Liver (tissue), 9 donors: ENCODE data around the gene MSI2. TPM values are rescaled to one million over a fixed set of nuclear protein-coding genes. Genes with fewer than 3 reads are reported as not detected.

Source experiments
- DNase-seq: peaks from one replicate; pipeline ENCODE4 v3.0.0-alpha.2; 2017; ENCODE audit warnings: low spot score
- H3K27ac ChIP-seq, 2 donors: one replicate each; pipeline ENCODE4 v1.7.0; 2013; ENCODE audit warnings: inconsistent platforms in 2 of 2, low read length in 2 of 2, control low read depth in 1 of 2, low read depth in 1 of 2, mild to moderate bottlenecking in 1 of 2
- H3K27me3 ChIP-seq, 4 donors: one replicate each; pipeline versions ENCODE4 v1.6.1 to v1.7.0; 2013; ENCODE audit warnings: low read length in 3 of 4, inconsistent platforms in 1 of 4, mild to moderate bottlenecking in 1 of 4, moderate library complexity in 1 of 4; ENCODE audit not compliant: control insufficient read depth in 4 of 4, insufficient read depth in 4 of 4
- H3K36me3 ChIP-seq, 4 donors: one replicate each; pipeline versions ENCODE4 v1.6.1 to v1.7.0; 2013; ENCODE audit warnings: low read length in 3 of 4, mild to moderate bottlenecking in 3 of 4, low read depth in 1 of 4, moderate library complexity in 1 of 4; ENCODE audit not compliant: control insufficient read depth in 4 of 4, insufficient read depth in 3 of 4
- H3K4me1 ChIP-seq, 4 donors: one replicate each; pipeline versions ENCODE4 v1.6.1 to v1.7.0; 2013; ENCODE audit warnings: low read length in 3 of 4, mild to moderate bottlenecking in 3 of 4, moderate library complexity in 1 of 4; ENCODE audit not compliant: control insufficient read depth in 4 of 4, insufficient read depth in 4 of 4
- H3K4me3 ChIP-seq, 3 donors: one replicate each; pipeline versions ENCODE4 v1.6.1 to v1.7.0; 2013; ENCODE audit warnings: low read length in 3 of 3, control low read depth in 1 of 3, low read depth in 1 of 3, mild to moderate bottlenecking in 1 of 3
- H3K9ac ChIP-seq, 2 donors: one replicate each; pipeline ENCODE4 v1.7.0; 2013; ENCODE audit warnings: low read length in 2 of 2, mild to moderate bottlenecking in 2 of 2, moderate library complexity in 2 of 2, control low read depth in 1 of 2, low read depth in 1 of 2
- H3K9me3 ChIP-seq, 4 donors: one replicate each; pipeline versions ENCODE4 v1.6.1 to v1.7.0; 2013; ENCODE audit warnings: low read length in 3 of 4; ENCODE audit not compliant: control insufficient read depth in 4 of 4
- EGR1 ChIP-seq, 2 donors: IDR thresholded peaks; 2 replicates each; pipeline ENCODE4 v1.6.1; 2016 to 2018; ENCODE audit warnings: antibody characterized with exemption in 2 of 2, low read depth in 2 of 2
- FOXA1 ChIP-seq: IDR thresholded peaks from 2 replicates; pipeline ENCODE4 v1.6.1; 2016; ENCODE audit warnings: antibody characterized with exemption
- FOXA2 ChIP-seq: IDR thresholded peaks from 2 replicates; pipeline ENCODE4 v1.6.1; 2016; ENCODE audit warnings: antibody characterized with exemption
- GABPA ChIP-seq, 2 donors: IDR thresholded peaks in 1 of 2; conservative IDR thresholded peaks in 1 of 2; 2 replicates each; pipeline ENCODE4 v1.6.1; 2016; ENCODE audit warnings: antibody characterized with exemption in 2 of 2, mild to moderate bottlenecking in 1 of 2, moderate library complexity in 1 of 2
- HNF4A ChIP-seq, 2 donors: conservative IDR thresholded peaks; 2 replicates each; pipeline ENCODE4 v1.6.1; 2016; ENCODE audit warnings: antibody characterized with exemption in 2 of 2, mild to moderate bottlenecking in 2 of 2
- HNF4G ChIP-seq: IDR thresholded peaks from 2 replicates; pipeline ENCODE4 v1.6.1; 2016; ENCODE audit warnings: antibody characterized with exemption
- JUND ChIP-seq, 2 donors: IDR thresholded peaks; 2 replicates each; pipeline ENCODE4 v1.6.1; 2016; ENCODE audit warnings: antibody characterized with exemption in 2 of 2
- MAX ChIP-seq: IDR thresholded peaks from 2 replicates; pipeline ENCODE4 v1.6.1; 2016; ENCODE audit warnings: antibody characterized with exemption
- NR2F2 ChIP-seq: IDR thresholded peaks from 2 replicates; pipeline ENCODE4 v1.6.1; 2016; ENCODE audit warnings: antibody characterized with exemption
- RAD21 ChIP-seq, 2 donors: IDR thresholded peaks; 2 replicates each; pipeline ENCODE4 v1.6.1; 2016; ENCODE audit warnings: antibody characterized with exemption in 2 of 2, mild to moderate bottlenecking in 2 of 2
- REST ChIP-seq: IDR thresholded peaks from 2 replicates; pipeline ENCODE4 v1.6.1; 2016; ENCODE audit warnings: antibody characterized with exemption, mild to moderate bottlenecking
- RXRA ChIP-seq, 2 donors: IDR thresholded peaks; 2 replicates each; pipeline ENCODE4 v1.6.1; 2017 to 2018; ENCODE audit warnings: antibody characterized with exemption in 2 of 2, mild to moderate bottlenecking in 1 of 2
- SP1 ChIP-seq: IDR thresholded peaks from 2 replicates; pipeline ENCODE4 v1.6.1; 2018; ENCODE audit warnings: antibody characterized with exemption, mild to moderate bottlenecking
- TAF1 ChIP-seq: conservative IDR thresholded peaks from 2 replicates; pipeline ENCODE4 v1.6.1; 2016; ENCODE audit warnings: antibody characterized with exemption, mild to moderate bottlenecking
- YY1 ChIP-seq: IDR thresholded peaks from 2 replicates; pipeline ENCODE4 v1.6.1; 2016; ENCODE audit warnings: antibody characterized with exemption, mild to moderate bottlenecking
- WGBS: extraction: QIAGEN DNeasy Blood & Tissue Kit; methylation state at CpG from one replicate; pipeline ENCODE4 v1.1.7; 2013; 5-methylcytosine and 5-hydroxymethylcytosine counted together
- polyA plus RNA-seq, 2 donors: library from polyadenylated mRNA; stranded (reverse) in 1 of 2; unstranded in 1 of 2; fragments of 200-250 nt in 1 of 2; fragments of >200 nt in 1 of 2; fragmentation: Nextera tagmentation in 1 of 2; extraction: Ambion mirVana in 1 of 2; gene quantifications; one replicate each; pipeline versions ENCODE4 v1.2.1 to v1.2.3, GENCODE V29; 2013 to 2015
- total RNA-seq, 2 donors: library from RNA; depleted of rRNA; stranded (reverse); fragments of >200 nt; gene quantifications; one replicate each; pipeline ENCODE4 v1.2.3, GENCODE V29; 2014
- TF ChIP-seq, protein P1 (sequence below): IDR thresholded peaks from 2 replicates; pipeline ENCODE4 v1.6.1; 2016; ENCODE audit warnings: antibody characterized with exemption
- TF ChIP-seq, protein P2 (sequence below): IDR thresholded peaks from 2 replicates; pipeline ENCODE4 v1.6.1; 2016; ENCODE audit warnings: antibody characterized with exemption
- donor health status: healthy.
- donor health status: healthy.
- donor health status: healthy.
- donor health status: healthy.
- donor health status: healthy.

MSI2 gene
- total and polyA plus RNA-seq, 4 donors = 5.7 to 15.6 (median 9.2) TPM

- TF ChIP-seq NR2F2 (no peak), YY1 (no peak), TAF1 (no peak), JUND (IDR thresholded peaks at IDR 0.05) (no peak), EGR1 (IDR thresholded peaks at IDR 0.05; ENCODE audit: low read depth in 2 of 2) (no peak), REST (no peak), GABPA (IDR thresholded peaks at IDR 0.05 in 1 of 2, conservative IDR thresholded peaks at IDR 0.05 in 1 of 2) (no peak), FOXA2 (no peak), MAX (no peak), SP1 (no peak), HNF4A (conservative IDR thresholded peaks at IDR 0.05) (no peak), FOXA1 (no peak), RXRA (IDR thresholded peaks at IDR 0.05) (no peak)
- TF ChIP-seq, protein P1, sequence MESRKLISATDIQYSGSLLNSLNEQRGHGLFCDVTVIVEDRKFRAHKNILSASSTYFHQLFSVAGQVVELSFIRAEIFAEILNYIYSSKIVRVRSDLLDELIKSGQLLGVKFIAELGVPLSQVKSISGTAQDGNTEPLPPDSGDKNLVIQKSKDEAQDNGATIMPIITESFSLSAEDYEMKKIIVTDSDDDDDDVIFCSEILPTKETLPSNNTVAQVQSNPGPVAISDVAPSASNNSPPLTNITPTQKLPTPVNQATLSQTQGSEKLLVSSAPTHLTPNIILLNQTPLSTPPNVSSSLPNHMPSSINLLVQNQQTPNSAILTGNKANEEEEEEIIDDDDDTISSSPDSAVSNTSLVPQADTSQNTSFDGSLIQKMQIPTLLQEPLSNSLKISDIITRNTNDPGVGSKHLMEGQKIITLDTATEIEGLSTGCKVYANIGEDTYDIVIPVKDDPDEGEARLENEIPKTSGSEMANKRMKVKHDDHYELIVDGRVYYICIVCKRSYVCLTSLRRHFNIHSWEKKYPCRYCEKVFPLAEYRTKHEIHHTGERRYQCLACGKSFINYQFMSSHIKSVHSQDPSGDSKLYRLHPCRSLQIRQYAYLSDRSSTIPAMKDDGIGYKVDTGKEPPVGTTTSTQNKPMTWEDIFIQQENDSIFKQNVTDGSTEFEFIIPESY = no peak
- Histone ChIP-seq H3K36me3 (no peaks in the 10 kb centered on the region), H3K9ac (no peak overlapping the region), H3K4me1 (no peaks in the 10 kb centered on the region), H3K27ac (no peak overlapping the region), H3K27me3 (no peaks in the 10 kb centered on the region), H3K4me3 (no peak overlapping the region), H3K9me3 (no peaks in the 10 kb centered on the region)
- DNase-seq = no peak
- 89% methylated on average over 10 of the region's 10 CpGs for WGBS
These were observed 209.7 kb downstream of the MSI2 start for GRCh38 chr17:57466017-57466471.

DNA sequence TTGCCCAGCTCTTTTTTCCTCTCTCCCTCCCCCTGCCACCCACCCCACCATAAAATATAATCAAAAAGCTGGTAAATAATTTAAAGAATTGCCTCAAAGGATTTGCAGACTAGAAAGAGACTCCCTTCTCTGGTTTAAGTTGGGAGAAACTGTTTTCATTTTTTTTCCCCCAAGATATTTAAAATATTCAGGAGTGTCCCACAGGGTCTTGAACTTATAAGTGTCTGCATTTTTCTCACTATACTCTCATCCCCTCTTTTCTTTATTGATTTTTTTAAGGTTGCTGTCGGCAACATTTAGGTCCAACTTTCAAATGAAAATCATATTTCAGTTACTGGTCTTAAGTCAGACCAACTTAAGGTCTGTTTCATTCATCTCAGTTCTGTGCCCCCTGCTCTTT, 210.2 kb downstream of the MSI2 start:
- H3K9me3 ChIP-seq = no peaks in the 10 kb centered on the region
- 98% methylated on average over 1 of the region's 1 CpG for WGBS
- no peak for DNase-seq
- no peaks in the 10 kb centered on the region for H3K27me3 ChIP-seq
- no peaks in the 10 kb centered on the region for H3K4me1 ChIP-seq
- no peak overlapping the region for H3K4me3 ChIP-seq
- no peak overlapping the region for H3K9ac ChIP-seq
- H3K36me3 ChIP-seq = no peaks in the 10 kb centered on the region
- no peak overlapping the region for H3K27ac ChIP-seq
- no peak for TF ChIP-seq FOXA2
- TF ChIP-seq RAD21 (IDR thresholded peaks at IDR 0.05) = no peak
- TF ChIP-seq RXRA (IDR thresholded peaks at IDR 0.05) = no peak
- TF ChIP-seq YY1 = no peak
- no peak for TF ChIP-seq TAF1
- no peak for TF ChIP-seq EGR1 (IDR thresholded peaks at IDR 0.05; ENCODE audit: low read depth in 2 of 2)
- TF ChIP-seq GABPA (IDR thresholded peaks at IDR 0.05 in 1 of 2, conservative IDR thresholded peaks at IDR 0.05 in 1 of 2) = no peak
- TF ChIP-seq REST = no peak
- TF ChIP-seq NR2F2 = no peak
- TF ChIP-seq HNF4A (conservative IDR thresholded peaks at IDR 0.05) = no peak
- no peak for TF ChIP-seq MAX
- no peak for TF ChIP-seq JUND (IDR thresholded peaks at IDR 0.05)
- TF ChIP-seq HNF4G = no peak
- TF ChIP-seq, protein P2, sequence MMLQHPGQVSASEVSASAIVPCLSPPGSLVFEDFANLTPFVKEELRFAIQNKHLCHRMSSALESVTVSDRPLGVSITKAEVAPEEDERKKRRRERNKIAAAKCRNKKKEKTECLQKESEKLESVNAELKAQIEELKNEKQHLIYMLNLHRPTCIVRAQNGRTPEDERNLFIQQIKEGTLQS = no peak
- TF ChIP-seq FOXA1 = no peak
- TF ChIP-seq, protein P1 = no peak
- no peak for TF ChIP-seq SP1
